22Rv1 (cell line): Measurements from ENCODE around the gene CACNG3.

Source experiments
- CTCF ChIP-seq: fragments of 450-650 bp; IDR thresholded peaks from 2 replicates; pipeline ENCODE4 v1.5.1; 2017; ENCODE audit warnings: mild to moderate bottlenecking
- ZFX ChIP-seq: fragments of 450-650 bp; IDR thresholded peaks from 2 replicates; pipeline ENCODE4 v1.6.1; 2017; ENCODE audit warnings: antibody characterized with exemption, borderline replicate concordance

- TF ChIP-seq CTCF (no peak), ZFX (no peak)
These were observed 35.8 kb downstream of the CACNG3 start for GRCh38 chr16:24291932-24292331.
